Peyer's patch (tissue), 4 donors: ENCODE measurements around the gene PHYH.
"Not testable (repeated sequence)": the region's sequence is repeated elsewhere in the genome, so short reads cannot be mapped to it uniquely, and the experiment has no call there.

ENCODE experiments used
- CTCF ChIP-seq, 6 experiments: fragments of 450-650 bp in 4 of 6; fragments of 200-600 bp in 2 of 6; sonication (generic) in 1 of 6; IDR thresholded peaks; one replicate each; pipeline ENCODE4 v1.5.1; 2017 to 2019; ENCODE audit warnings: antibody characterized with exemption in 6 of 6, mild to moderate bottlenecking in 3 of 6, moderate library complexity in 1 of 6
- POLR2A ChIP-seq, 2 donors: fragments of 450-650 bp; IDR thresholded peaks; one replicate each; pipeline ENCODE4 v1.5.1; 2017; ENCODE audit warnings: antibody characterized with exemption in 2 of 2, mild to moderate bottlenecking in 2 of 2, moderate library complexity in 2 of 2

GRCh38 chr10:13330980-13331379 is 31.1 kb upstream of the PHYH start:
- TF ChIP-seq CTCF, POLR2A (IDR thresholded peaks at IDR 0.05): not testable (repeated sequence)
